GM18907 (cell line): ENCODE data around the gene DEFB129.
"Not testable (repeated sequence)": the region's sequence is repeated elsewhere in the genome, so short reads cannot be mapped to it uniquely, and the experiment has no call there.

ENCODE experiments used
- ATAC-seq: cut with Tn5 transposase; IDR thresholded peaks from one replicate; pipeline ENCODE4 v1.9.1; 2021; ENCODE audit warnings: mild to moderate bottlenecking, moderate library complexity; ENCODE audit not compliant: unreplicated experiment

Gene DEFB129

DNA sequence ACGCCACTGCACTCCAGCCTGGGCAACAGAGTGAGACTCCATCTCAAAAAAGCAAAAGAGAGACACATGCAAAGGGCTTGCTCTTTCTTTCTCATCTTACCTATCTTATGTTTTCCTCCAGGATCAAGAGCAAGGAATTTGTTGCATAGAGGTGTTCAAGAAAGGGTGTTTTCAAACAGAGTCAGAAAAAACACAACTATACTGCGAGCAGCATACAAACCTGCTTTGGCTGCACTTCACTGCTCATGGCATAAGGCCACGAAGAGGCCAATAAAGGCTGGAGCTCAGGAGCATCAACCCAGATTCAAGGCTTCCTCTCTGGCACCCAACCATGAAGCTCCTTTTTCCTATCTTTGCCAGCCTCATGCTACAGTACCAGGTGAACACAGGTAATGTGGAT, at the start of gene DEFB129:
DEFB129 (plus strand) TSS at position 301 of the 400 bp plus-strand sequence; CDS start at position 332, 31 bp downstream.
- ATAC-seq: no peak

DNA sequence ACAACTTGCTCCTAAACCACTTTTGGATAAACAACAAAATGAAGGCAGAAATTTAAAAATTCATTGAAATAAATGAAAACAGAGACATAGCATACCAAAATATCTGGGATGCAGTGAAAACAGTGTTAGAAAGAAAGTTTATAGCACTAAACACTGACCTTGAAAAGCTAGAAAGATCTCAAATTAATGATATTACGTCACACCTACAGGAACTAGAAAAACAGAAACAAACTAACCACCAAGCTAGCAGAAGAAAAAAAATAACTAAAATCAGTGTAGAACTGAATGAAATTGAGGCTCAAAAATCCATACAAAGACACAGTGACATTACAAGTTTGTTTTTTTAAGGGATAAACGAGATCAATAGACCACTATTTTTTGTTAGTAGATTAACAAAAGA, 42.8 kb upstream of the DEFB129 start:
- no peak for ATAC-seq

DNA sequence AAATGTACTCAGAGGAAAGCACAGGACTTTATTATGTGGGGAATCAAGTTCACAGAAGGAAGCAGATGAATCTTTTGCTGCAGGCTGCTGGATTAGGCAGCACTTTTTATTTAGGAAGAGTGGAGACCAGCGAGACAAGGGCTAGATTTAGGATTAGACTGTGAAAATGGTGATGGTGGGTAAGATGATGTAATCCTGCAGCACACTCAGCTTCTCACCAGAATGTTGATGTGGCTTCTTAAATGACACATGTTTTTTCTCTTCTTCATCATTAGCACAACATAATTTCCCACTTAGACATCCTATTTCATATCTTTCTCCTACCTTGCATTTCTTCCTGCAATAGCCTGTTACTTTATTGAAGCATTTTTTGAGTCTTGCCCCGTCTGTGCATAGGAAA, 39.3 kb upstream of the DEFB129 start:
- ATAC-seq: no peak

DNA sequence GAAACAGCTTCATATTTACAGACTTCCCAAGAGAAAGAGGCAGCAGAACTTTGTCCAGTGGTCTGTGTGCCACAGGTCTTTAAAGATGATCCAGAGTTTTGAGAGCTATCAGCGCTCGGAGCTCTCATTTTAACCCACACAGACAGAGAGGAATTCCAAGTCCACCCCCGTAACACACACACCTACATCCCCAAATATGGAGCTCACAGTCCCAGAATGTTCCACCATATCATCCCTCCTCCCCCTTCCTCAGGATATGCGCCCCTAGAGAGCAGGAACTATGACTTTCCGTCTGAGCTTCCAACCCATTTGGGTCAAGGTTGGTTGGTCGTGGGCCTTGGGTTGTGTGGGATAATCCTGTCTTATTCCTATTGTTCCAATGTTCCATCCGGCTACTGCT, 37.4 kb upstream of the DEFB129 start, which contains the start of gene DEFB128:
DEFB128 (minus strand) TSS at position 101 of the 400 bp plus-strand sequence; CDS start at position 13, 88 bp downstream.
- no peak for ATAC-seq

- ATAC-seq: no peak
Observed at GRCh38 chr20:198225-198624, 28.8 kb upstream of the DEFB129 start.

DNA sequence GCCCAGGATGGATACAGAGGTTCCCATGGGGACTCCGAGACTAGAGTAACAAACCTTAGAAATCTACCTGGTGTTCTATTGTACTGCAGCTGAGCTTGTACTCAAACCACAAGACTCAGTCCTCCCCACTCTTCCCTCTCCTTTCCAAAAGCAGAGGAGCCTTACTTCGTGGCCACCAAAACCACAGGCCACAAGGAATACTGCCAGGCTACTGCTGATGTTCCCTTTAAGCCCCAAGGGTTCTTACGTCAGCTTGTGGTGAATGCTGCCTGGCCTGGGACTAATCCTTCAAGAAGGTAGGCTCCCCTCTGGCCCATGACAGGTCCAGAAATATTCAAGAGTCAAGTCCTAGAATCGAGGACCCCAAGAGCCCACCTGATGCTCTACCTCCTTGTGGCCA, 27.1 kb upstream of the DEFB129 start:
- ATAC-seq: no peak

GRCh38 chr20:203630-204029, 23.4 kb upstream of the DEFB129 start:
- not testable (repeated sequence) for ATAC-seq

DNA sequence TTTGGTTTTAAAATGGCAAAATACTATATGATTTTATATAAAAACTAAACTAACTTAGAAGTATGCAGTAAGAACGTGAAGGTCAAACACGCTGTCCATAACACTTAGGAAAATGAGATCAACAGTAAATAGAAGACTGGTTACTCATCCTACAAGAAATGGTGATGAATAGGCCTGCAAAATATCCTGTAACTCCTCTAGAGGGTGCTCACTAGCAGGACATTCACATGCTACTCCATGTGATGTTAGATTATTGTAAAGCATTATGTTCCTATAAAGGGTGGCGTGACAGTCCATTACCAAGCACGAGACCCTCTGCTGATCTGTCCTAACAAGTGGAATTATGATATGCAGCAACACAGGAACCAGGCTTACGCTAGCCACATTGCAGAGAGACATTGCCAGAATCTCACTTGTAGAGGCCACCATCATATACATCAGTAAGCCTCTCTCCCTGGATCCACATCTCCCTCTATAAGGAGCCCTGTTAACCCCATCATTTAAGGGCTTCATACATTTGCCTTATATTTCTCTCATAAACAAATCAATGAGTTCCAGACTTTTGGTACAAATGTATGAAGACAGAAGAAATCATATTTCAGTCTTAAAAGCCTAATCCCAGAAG, 18.0 kb upstream of the DEFB129 start:
- ATAC-seq: no peak

DNA sequence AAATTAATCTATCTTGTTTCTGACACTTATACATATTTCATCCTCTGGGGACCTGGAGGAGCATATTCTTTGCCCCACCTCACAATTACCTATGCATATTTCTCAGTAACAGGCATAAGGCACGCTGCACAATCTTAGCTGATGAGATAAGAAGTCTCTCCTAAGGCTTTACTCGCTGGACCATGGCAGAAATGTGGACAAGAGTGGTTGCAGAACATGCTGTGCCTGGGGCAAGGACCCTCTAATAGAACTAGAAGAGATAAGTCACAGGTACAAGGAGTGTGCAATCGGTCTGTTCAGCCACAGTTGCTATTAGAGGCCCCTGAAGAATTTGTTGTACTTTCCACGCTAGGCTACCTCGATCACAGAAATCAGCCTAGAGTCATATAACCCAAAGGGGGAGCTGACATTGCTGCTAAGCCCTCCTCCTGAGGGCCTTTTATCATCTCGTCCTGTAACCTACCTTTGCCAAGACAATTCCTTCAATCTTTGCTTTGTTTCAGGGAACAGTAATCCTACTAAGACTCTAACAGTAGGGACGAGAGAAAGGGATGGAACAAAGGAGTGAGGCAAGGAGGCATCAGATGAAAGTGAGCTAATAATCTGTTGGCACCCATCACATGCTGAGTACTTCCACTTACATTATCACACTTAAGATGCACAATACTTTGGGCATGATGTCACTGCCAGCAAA, 16.1 kb upstream of the DEFB129 start:
- no peak for ATAC-seq

DNA sequence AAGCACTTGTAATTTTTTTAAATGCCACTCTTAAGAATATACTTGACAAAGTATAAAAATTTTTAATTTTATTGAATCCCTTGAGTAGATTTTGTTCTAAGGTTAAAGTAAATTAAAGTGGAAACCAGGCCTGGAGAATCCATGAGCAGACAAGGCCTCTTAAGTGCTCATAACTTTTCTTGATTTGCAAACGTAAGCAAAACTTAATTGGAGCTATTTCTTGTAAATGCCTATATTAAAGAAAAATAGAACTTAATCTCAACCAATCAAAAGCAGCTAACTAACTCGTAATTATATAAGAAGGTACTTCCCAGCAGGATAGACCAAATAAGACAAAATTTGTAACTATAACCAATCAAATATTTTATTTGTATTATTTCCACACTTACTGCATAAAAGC, 12.7 kb upstream of the DEFB129 start:
- ATAC-seq: no peak

- no peak for ATAC-seq
Observed at GRCh38 chr20:215796-216195, 11.3 kb upstream of the DEFB129 start.

GRCh38 chr20:217266-217665, 9.8 kb upstream of the DEFB129 start:
- no peak for ATAC-seq

GRCh38 chr20:219290-220115, 7.6 kb upstream of the DEFB129 start:
- no peak for ATAC-seq

DNA sequence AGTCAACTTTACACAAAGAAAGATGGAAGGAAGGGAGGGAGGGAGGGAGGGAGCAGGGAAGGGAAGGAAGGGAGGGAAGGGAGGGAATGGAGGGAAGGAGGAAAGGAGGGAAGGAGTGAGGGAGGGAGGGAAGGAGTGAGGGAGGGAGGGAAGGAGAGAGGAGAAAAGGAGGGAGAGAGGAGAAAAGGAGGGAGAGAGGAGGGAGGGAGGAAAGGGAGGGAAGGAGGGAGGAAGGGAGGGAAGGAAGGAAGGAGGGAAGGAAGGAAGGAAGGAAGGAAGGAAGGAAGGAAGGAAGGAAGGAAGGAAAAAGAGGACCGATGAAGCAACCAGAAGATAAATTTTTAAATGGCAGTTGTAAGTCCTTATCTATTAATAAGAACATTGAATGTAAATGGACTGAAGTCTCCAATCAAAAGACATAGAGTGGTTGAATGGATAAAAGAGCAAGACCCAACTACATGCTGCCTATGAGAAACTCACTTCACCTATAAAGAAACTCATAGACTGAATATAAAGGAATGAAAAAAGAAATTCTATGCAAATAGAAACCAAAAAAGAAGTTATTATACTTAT, 5.7 kb upstream of the DEFB129 start:
- no peak for ATAC-seq

DNA sequence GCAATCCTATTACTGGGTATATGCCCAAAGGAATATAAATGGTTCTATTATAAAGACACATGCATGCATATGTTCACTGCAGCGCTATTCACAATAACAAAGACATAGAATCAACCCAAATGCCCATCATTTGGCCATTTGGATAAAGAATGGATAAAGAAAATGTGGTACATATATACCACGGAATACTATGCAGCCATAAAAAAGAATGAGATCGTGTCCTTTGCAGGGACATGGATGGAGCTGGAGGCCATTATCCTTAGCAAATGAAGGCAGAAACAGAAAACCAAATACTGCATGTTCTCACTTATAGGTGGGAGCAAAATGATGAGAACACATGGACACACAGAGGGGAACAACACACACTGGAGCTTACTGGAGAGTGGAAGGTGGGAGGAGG, 1.2 kb upstream of the DEFB129 start:
- ATAC-seq: not testable (repeated sequence)

DNA sequence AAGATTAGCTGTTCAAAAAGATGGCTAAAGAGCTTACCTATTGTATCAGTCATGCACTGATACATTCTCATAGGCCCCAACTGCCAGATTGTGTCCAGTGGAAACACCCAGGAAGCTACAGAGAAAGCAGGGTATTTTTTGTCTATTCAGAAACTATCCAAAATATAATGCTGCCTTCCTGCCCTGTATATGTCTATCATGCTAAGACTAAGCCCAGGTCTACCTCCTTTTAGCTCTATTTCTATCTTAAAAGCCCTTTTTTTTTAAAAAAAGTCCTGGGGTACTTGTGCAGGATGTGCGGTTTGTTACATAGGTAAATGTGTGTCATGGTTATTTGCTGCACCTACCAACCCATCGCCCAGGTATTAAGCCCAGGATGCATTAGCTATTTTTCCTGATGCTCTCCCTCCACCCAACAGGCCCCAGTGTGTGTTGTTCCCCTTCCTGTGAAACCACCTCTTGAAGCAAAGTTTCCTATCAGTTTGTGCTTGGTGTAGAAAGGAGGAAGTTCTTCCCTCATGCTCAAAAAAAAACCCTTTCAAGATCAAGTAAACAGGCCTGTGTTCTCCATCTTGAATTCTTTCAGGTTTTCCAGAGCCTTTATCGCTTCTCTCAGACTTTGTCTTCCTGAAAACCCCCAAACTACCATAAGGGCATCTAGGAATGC, 514 bp downstream of the DEFB129 start:
- no peak for ATAC-seq

DNA sequence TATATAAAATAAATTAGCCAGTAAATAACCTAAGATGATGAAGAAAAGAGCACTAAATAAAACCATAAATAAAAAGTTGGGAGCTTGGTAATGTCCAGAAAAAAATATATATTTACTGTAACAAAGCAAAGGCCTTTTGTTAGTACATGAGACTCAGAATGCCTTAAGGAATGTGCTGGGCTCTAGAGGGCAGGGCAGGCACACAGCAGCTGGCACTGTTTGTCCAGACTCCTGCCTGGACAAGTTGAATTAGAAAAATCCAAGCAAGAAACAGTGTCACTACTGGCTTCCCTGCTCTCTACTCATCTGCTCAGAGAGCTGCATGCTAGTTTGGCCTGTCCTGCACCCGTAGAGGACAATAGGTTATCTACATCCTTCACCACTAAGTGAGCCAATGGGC, 8.8 kb downstream of the DEFB129 start:
- ATAC-seq: no peak

DNA sequence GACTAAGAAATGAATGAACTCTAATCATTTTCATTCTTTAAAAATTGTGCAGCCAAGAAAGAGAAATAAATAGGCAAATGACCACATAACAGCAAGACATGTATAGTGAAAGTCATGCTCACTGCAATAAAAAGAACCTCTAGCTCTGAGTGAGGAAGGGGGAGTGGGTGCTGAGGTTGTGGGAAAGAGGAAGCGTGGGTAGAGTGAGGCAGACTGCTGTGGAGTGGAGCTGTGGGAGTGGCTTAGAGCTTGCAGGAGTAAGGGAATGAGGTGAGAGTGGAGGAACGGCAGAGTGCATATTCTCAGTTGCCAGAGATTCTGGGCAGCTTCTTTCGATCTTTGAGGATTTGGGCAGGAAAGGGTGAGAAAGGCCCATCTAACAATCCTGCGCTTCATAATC, 10.4 kb downstream of the DEFB129 start:
- no peak for ATAC-seq

DNA sequence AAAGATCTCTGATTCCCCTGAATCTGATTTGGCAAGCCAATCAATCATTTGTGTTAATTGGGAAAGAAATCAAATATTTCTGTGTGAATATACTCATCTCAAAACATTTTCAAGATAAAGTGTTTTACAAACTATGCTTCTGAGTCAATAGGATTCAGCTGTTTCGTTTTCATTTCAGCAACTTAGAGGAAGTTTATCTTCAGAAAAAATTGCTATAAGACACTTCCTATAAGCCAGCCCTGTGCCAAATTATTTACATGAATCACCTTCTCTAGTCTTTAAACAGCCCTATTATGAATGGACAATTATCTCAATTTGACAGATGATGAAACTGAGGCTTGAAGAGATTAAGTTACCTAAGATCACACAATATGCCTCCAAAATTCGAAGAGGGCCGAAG, 10.9 kb downstream of the DEFB129 start:
- ATAC-seq: no peak

- ATAC-seq: no peak
Observed at GRCh38 chr20:242905-243304, 15.8 kb downstream of the DEFB129 start.

GRCh38 chr20:251354-251753, 24.3 kb downstream of the DEFB129 start:
- no peak for ATAC-seq
